Muscle of leg (tissue), 16 donors: ENCODE measurements around the gene GPR34. TPM values are rescaled to one million over a fixed set of nuclear protein-coding genes. Genes with fewer than 3 reads are reported as not detected.
"Not testable (repeated sequence)": the region's sequence is repeated elsewhere in the genome, so short reads cannot be mapped to it uniquely, and the experiment has no call there.

Source experiments
- DNase-seq: peaks from one replicate; pipeline ENCODE4 v3.0.0; 2013
- H3K27ac ChIP-seq: one replicate; pipeline ENCODE4 v1.5.1; 2013; ENCODE audit warnings: mild to moderate bottlenecking, low read length, control low read depth
- H3K27me3 ChIP-seq: one replicate; pipeline ENCODE4 v1.6.1; 2013; ENCODE audit warnings: low read length; ENCODE audit not compliant: control insufficient read depth, insufficient read depth
- H3K36me3 ChIP-seq: one replicate; pipeline ENCODE4 v1.6.1; 2013; ENCODE audit warnings: low read length; ENCODE audit not compliant: control insufficient read depth, insufficient read depth
- H3K4me1 ChIP-seq: one replicate; pipeline ENCODE4 v1.6.1; 2013; ENCODE audit warnings: low read length; ENCODE audit not compliant: control insufficient read depth, insufficient read depth
- H3K4me3 ChIP-seq: one replicate; pipeline ENCODE4 v1.5.1; 2013; ENCODE audit warnings: low read length, control low read depth
- H3K9me3 ChIP-seq: replicated peaks from 2 replicates; pipeline ENCODE4 v1.6.1; 2013; ENCODE audit warnings: low read depth, low read length; ENCODE audit not compliant: control insufficient read depth
- WGBS: methylation state at CpG from one replicate; pipeline ENCODE4 v1.1.5; 2013; ENCODE audit warnings: missing lambda C conversion rate; ENCODE audit not compliant: insufficient coverage; 5-methylcytosine and 5-hydroxymethylcytosine counted together
- long read RNA-seq, 11 donors: transcript quantifications; one replicate each; lab custom pipeline, GENCODE V29; 2026
- polyA plus RNA-seq, 8 donors: library from polyadenylated mRNA; unstranded; fragments of 120-200 nt; gene quantifications; one replicate each; pipeline versions ENCODE4 v1.2.1 to v1.2.3, GENCODE V29; 2013; ENCODE audit warnings: inconsistent platforms in 1 of 8, low replicate concordance in 1 of 8; ENCODE audit not compliant: insufficient read length in 8 of 8, insufficient read depth in 1 of 8
- total RNA-seq: library from RNA; stranded (reverse); fragments of 120-200 nt; gene quantifications from one replicate; pipeline ENCODE4 v1.2.4, GENCODE V29; 2013

Gene GPR34, protein sequence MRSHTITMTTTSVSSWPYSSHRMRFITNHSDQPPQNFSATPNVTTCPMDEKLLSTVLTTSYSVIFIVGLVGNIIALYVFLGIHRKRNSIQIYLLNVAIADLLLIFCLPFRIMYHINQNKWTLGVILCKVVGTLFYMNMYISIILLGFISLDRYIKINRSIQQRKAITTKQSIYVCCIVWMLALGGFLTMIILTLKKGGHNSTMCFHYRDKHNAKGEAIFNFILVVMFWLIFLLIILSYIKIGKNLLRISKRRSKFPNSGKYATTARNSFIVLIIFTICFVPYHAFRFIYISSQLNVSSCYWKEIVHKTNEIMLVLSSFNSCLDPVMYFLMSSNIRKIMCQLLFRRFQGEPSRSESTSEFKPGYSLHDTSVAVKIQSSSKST
- total RNA-seq (6.4 TPM), polyA plus RNA-seq (1 to 10 TPM; 3.7 to 8.8 (median 7.2) TPM)
- long read RNA-seq, donor 1, result 0 reads
- long read RNA-seq, donor 2, partial matches to known transcripts, result 0 of 2 reads
- long read RNA-seq, donor 2, other reads (novel, unspliced or antisense), result 0 of 2 reads
- long read RNA-seq, donor 3, transcript GPR34-202 (3 exons, 1,928 nt), result major isoform, 7 of 7 reads
- long read RNA-seq, donor 3, partial matches to known transcripts, result 0 of 7 reads
- long read RNA-seq, donor 3, other reads (novel, unspliced or antisense), result 0 of 7 reads
- long read RNA-seq, donor 4, partial matches to known transcripts, result 0 of 4 reads
- long read RNA-seq, donor 4, other reads (novel, unspliced or antisense), result 0 of 4 reads
- long read RNA-seq, donor 5, transcript GPR34-202 (3 exons, 1,928 nt), result major isoform, 11 of 11 reads
- long read RNA-seq, donor 5, partial matches to known transcripts, result 0 of 11 reads
- long read RNA-seq, donor 5, other reads (novel, unspliced or antisense), result 0 of 11 reads
- long read RNA-seq, donor 6, partial matches to known transcripts, result 0 of 4 reads
- long read RNA-seq, donor 6, other reads (novel, unspliced or antisense), result 0 of 4 reads
- long read RNA-seq, donor 7, transcript GPR34-202 (3 exons, 1,928 nt), result major isoform, 11 of 12 reads
- long read RNA-seq, donor 7, partial matches to known transcripts, result 0 of 12 reads
- long read RNA-seq, donor 7, other reads (novel, unspliced or antisense), result 0 of 12 reads
- long read RNA-seq, donor 8, partial matches to known transcripts, result 0 of 3 reads
- long read RNA-seq, donor 8, other reads (novel, unspliced or antisense), result 0 of 3 reads
- long read RNA-seq, donor 9, partial matches to known transcripts, result 0 of 2 reads
- long read RNA-seq, donor 9, other reads (novel, unspliced or antisense), result 0 of 2 reads
- long read RNA-seq, donor 10, transcript GPR34-202 (3 exons, 1,928 nt), result major isoform, 7 of 7 reads
- long read RNA-seq, donor 10, partial matches to known transcripts, result 0 of 7 reads
- long read RNA-seq, donor 10, other reads (novel, unspliced or antisense), result 0 of 7 reads
- long read RNA-seq, donor 11, partial matches to known transcripts, result 0 of 1 reads
- long read RNA-seq, donor 11, other reads (novel, unspliced or antisense), result 0 of 1 reads

DNA sequence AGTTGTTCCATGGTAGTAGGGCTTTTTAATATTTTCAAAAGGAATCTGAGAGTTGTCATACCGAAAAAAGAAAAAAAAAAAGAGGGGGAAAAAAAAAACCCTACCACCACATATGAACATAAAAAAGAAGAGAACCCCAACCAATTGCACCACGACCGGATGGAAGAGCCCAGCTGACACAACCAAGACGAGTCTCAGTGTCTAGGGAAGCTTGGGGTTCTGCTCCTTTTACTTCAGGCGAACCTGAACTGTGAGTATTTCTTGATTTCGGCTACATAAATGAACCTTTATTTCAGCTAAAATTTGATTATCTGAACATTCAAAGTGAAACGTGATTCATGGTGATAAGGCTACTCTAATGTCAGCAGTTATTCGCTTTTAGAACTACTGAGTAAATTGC, at the start of gene GPR34:
Gene GPR34, plus strand, starts transcription at position 139 of the 400 bp plus-strand sequence. CDS start 6,661 bp downstream, outside the sequence.
- no peak within 1 kb of the TSS for H3K27ac ChIP-seq
- H3K9me3 ChIP-seq, result no peaks in the 10 kb centered on the region
- WGBS, result no CpG with 5 or more reads among the region's 8 CpGs
- no peaks in the 10 kb centered on the region for H3K36me3 ChIP-seq
- H3K4me1 ChIP-seq, result no peaks in the 10 kb centered on the region
- DNase-seq, result peak; percentile 39
- H3K4me3 ChIP-seq, result no peak within 1 kb of the TSS
- H3K27me3 ChIP-seq, result peaks cover 10% of the 10 kb centered on the region

DNA sequence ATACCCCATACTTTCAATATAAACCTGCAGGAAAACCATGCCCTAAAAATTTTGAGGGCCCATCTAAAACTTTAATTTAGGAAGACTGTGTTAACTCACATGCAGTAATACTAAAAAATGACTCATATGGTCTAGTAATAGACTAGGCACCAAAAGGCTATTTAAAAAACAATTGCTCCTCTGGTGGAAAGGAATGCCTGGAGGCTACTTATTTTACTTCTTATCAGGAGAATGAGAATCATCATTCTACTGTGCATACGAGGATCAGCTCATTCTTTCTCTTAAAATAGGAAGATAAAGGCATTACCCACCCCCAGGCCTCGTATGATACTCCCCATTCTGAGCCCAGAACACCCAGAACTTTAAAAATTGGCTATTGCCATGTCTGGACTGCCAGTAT, 42.6 kb upstream of the GPR34 start:
- H3K27ac ChIP-seq, H3K9me3 ChIP-seq, DNase-seq, H3K36me3 ChIP-seq, H3K4me3 ChIP-seq, H3K27me3 ChIP-seq, H3K4me1 ChIP-seq: not testable (repeated sequence)
- WGBS, result no CpG with 5 or more reads among the region's 2 CpGs

- no peaks in the 10 kb centered on the region for H3K9me3 ChIP-seq
- DNase-seq, result no peak
- H3K36me3 ChIP-seq, result peaks cover 13% of the 10 kb centered on the region
- no peaks in the 10 kb centered on the region for H3K4me1 ChIP-seq
- H3K27me3 ChIP-seq, result peaks cover 11% of the 10 kb centered on the region
- 88% methylated on average over 4 of the region's 4 CpGs for WGBS
- no peak overlapping the region for H3K4me3 ChIP-seq
- no peak overlapping the region for H3K27ac ChIP-seq
Measured at GRCh38 chrX:41653125-41653524, 35.6 kb upstream of the GPR34 start.

DNA sequence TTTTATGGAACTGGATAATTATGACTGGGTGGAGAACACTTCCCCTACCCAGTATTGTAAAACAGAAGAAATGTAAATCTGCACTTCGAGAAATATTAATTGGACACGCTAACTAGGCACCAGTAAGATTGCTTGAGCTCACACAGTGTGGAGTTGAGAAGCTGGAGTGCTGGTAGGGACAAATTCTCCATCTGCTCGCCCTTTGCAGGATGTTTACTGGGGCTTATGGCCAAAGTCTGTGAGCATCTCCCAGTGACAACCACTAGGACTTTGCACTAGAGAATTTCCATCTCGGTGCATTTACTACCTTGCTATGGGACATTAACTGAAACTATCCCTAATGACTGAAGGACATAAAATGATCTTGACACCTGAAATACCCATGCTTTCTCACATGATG, 33.7 kb upstream of the GPR34 start:
- Histone ChIP-seq H3K4me3 (no peak overlapping the region), H3K27ac (no peak overlapping the region), H3K36me3 (peaks cover 23% of the 10 kb centered on the region), H3K4me1 (no peaks in the 10 kb centered on the region), H3K9me3 (no peaks in the 10 kb centered on the region), H3K27me3 (peaks cover 14% of the 10 kb centered on the region)
- WGBS, result 76% methylated on average over 2 of the region's 4 CpGs
- DNase-seq, result no peak

DNA sequence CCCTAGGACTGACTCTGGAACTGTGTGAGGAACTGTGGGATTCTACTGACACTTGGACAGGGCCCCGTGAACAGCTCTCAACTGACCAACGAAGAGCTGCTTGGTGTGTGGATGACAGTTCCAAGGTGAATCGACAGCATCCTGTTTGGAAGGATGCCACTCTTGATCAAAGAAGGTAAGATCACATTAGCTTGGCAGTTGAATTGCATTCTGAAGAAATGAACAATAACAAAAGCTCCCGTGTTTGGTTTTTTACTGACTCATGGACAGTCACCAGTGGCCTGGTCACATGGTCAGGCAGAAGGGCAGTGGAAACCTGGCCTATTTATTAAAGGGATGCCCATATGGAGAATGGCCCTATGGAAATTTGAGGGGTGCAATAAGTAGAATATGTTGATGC, 33.1 kb upstream of the GPR34 start:
- WGBS, result 78% methylated on average over 4 of the region's 4 CpGs
- Histone ChIP-seq H3K27me3 (peaks cover 14% of the 10 kb centered on the region), H3K36me3 (peaks cover 23% of the 10 kb centered on the region), H3K4me1 (no peaks in the 10 kb centered on the region), H3K27ac (no peak overlapping the region), H3K4me3 (no peak overlapping the region), H3K9me3 (no peaks in the 10 kb centered on the region)
- no peak for DNase-seq

DNA sequence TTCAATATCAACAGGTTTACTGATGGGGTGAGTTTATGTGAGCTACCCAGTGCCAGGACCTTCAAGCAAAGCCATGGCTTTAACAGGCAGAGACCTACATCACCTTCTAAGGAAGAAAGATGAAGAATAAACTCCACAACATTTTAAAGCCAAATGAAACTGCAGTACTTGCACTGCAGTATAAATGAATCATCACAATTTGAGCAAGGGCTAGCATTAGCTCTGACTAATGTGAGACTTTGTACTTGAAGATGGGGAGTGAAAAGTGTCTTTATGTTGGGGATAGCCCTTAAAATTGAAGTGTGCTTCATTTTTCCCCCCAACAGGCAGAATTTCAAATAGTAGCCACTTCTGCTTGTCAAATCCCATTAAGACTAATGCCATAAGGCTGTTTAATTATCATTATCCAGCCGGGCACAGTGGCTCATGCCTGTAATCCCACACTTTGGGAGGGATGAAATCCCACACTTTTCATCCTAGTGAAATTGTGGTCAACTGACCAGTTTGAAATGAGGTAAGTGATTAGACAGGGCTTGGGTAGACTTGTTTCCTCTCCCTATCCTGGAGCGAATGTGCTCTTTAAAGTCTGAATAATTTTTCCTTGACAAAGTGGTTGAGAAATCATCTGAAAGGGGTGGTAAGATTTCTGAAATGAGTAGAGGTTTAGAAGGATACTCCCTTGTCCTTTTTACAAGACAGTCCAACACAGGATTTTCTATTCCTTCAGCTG, 27.2 kb upstream of the GPR34 start:
- Histone ChIP-seq H3K27me3 (peaks cover 21% of the 10 kb centered on the region), H3K4me3 (no peak overlapping the region), H3K27ac (no peak overlapping the region), H3K36me3 (peaks cover 16% of the 10 kb centered on the region), H3K4me1 (peaks cover 2% of the 10 kb centered on the region), H3K9me3 (no peaks in the 10 kb centered on the region)
- DNase-seq, result no peak
- no CpG with 5 or more reads among the region's 2 CpGs for WGBS

DNA sequence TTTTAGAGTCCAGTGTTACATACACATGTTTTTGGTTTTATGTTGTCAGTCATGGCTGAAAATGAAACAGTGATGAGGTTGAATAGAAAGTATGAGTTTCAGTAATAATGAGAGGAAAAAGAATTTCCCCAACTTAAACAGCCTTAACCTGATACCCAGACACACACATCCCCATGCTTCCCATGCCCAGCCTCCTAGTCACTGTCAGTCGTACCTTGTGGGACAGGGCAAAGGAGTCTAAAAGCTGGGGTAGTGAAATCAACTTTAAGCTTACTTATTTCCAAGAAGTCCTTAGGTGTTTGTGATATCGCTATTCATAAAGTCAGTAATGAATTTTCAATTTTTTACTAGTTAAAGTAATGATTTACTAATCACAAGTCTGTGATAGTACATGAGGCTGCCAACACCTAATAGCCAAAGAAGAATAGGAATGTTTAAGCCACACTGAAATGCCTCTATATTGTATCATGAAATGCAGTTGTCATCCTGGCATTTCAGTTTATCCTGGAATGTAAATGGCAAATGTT, 24.3 kb upstream of the GPR34 start:
- WGBS, result no CpG with 5 or more reads among the region's 2 CpGs
- H3K36me3 ChIP-seq, result peaks cover 4% of the 10 kb centered on the region
- peaks cover 20% of the 10 kb centered on the region for H3K27me3 ChIP-seq
- H3K4me3 ChIP-seq, result no peak overlapping the region
- H3K9me3 ChIP-seq, result no peaks in the 10 kb centered on the region
- peaks cover 2% of the 10 kb centered on the region for H3K4me1 ChIP-seq
- peak; percentile 13 for DNase-seq
- peak overlapping the region; percentile 45 for H3K27ac ChIP-seq

GRCh38 chrX:41664908-41665307, 23.9 kb upstream of the GPR34 start:
- H3K27ac ChIP-seq, result no peak overlapping the region
- H3K4me1 ChIP-seq, result peaks cover 2% of the 10 kb centered on the region
- no peaks in the 10 kb centered on the region for H3K36me3 ChIP-seq
- DNase-seq, result no peak
- H3K4me3 ChIP-seq, result no peak overlapping the region
- H3K9me3 ChIP-seq, result no peaks in the 10 kb centered on the region
- peaks cover 20% of the 10 kb centered on the region for H3K27me3 ChIP-seq

DNA sequence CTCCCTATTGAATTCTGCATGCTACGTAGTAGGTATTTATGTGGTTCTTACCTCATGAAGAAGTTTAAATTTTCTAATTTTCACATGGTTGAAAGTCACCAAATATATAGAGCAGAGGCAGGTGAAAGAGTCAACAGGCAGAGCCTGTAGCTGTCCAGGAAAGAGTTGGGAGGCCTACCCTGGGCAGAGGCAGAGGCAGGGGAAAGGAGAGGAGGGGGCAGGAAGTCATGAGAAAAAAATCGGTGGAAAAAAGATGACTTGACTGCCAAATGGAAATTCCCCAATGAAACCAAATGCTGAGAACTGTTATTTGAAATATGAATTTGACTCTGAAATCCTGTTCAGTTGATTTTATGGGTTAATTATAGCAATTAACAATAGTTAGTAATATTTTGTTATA, 23.1 kb upstream of the GPR34 start:
- DNase-seq, result peak; percentile 62
- Histone ChIP-seq H3K4me1 (peaks cover 2% of the 10 kb centered on the region), H3K36me3 (no peaks in the 10 kb centered on the region), H3K4me3 (no peak overlapping the region), H3K27me3 (peaks cover 24% of the 10 kb centered on the region), H3K27ac (no peak overlapping the region), H3K9me3 (no peaks in the 10 kb centered on the region)
- 25% methylated on average over 1 of the region's 2 CpGs for WGBS
